GM19328 (cell line): ENCODE measurements around the gene KDM2B.

Experiments used
- ATAC-seq: cut with Tn5 transposase; IDR thresholded peaks from one replicate; pipeline ENCODE4 v1.9.1; 2021; ENCODE audit warnings: mild to moderate bottlenecking, moderate library complexity; ENCODE audit not compliant: unreplicated experiment

Gene KDM2B

DNA sequence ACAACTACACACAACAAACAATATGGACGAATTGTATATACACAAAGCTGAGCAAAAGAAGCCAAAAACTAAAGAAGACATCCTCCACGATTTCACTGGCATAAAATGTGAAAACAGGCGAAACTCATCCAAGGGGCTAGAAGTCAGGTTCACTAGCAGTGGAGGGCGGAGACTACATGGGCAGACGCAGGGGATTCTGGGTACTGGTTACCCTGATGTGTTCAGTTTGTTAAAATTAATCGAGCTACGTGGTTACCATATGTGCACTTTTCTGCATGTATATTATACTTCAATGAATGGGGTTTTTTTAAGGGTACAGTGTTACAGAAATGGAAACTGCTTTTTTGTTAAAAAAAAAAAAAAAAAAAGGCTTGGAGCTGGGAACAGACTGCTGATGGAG, 12.3 kb downstream of the KDM2B start:
- no peak for ATAC-seq

DNA sequence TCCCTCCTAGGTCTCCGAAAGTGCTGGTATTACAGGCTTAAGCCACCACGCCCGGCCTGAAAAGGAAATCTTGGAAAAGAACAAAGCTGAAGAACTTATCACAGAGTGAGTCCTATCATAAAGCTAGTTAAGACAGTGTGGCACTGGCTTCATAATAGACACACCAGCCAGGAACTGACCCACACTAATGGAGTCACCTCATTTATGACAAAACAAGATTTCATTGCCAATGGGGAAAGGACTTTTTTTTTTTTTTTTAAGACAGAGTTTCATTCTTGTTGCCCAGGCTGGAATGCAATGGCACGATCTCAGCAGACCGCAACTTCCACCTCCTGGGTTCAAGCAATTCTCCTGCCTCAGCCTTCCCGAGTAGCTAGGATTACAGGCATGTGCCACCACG, 15.7 kb downstream of the KDM2B start:
- ATAC-seq: no peak

DNA sequence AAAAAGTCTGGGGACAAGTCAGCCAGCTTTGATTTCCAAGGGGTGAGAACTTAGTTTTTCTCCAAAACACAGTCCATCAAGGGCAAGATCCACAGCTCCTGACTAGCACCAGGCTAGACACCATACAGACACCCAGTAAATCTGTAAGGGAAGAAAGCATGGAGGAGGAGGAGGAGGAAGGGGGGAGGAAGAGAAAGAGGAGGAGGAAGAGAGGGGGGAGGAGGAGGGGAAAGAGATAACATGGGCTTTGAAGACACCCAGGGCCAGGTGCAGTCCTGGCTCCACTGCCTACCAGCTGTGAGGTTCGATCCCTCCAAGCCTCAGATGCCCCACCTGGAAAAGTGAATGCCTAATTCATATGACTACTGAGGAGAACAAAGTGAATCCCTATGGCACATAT, 18.3 kb downstream of the KDM2B start:
- no peak for ATAC-seq

- no peak for ATAC-seq
Observed at GRCh38 chr12:121561009-121561395, 19.8 kb downstream of the KDM2B start.

DNA sequence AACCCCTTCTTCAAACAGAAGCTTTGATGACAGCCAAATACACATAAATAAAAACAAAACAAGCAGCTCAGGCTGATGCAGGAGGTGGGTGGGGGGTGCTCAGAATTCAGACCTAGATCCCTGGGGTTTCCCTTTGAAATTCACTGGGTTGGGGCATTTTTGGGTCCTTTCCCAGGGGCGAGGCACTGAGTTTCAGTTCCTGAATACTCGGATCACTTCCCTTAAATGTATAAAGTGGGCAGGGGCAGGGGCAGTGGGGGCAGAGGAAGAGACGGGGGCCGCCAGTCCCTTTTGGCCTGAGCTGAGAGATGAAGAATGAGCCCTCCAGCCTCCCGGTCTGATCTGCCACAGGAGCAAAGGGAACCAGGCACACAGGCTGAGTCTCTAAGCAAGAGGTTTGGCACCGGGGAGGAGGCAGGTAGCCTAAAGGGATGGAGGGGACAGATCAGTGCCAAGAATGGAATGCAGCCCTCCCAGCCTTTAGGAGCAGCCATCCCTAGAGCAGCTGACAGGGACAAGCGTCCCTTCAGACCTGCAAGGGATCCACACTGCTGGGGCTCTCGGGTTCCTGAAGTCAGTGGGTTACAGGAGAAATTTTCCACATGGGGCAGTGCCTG, 20.3 kb downstream of the KDM2B start:
- ATAC-seq: no peak

- ATAC-seq: no peak
Observed at GRCh38 chr12:121558956-121559355, 21.9 kb downstream of the KDM2B start.

DNA sequence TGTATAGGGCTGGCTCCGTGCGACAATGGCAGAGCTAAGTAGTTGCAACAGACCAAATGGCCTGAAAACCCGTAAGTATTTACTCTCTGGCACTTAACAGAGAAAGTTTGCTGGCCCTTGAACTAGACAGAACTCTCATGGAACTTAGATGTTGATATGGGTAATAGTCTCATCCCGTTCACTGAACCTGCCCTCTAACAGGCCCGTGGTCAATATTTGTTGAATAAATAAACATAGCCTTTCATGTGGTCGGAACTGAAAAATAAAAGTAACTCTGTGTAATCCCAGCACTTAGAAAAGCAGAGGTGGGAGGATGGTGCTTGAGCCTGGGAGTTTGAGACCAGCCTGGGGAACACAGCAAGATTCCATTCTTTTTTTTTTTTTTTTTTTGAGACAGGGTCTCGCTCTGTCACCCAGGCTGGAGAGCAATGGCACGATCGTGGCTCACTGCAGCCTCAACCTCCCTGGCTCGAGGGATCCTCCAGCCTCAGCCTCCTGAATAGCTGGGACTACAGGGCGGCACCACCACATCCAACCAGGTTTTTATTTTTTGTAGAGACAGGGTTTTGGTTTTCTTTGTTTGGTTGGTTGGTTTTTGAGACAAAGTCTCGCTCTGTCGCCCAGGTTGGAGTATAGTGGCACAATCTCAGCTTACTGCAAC, 29.7 kb downstream of the KDM2B start:
- no peak for ATAC-seq

GRCh38 chr12:121549075-121549474, 31.7 kb downstream of the KDM2B start:
- ATAC-seq: no peak

DNA sequence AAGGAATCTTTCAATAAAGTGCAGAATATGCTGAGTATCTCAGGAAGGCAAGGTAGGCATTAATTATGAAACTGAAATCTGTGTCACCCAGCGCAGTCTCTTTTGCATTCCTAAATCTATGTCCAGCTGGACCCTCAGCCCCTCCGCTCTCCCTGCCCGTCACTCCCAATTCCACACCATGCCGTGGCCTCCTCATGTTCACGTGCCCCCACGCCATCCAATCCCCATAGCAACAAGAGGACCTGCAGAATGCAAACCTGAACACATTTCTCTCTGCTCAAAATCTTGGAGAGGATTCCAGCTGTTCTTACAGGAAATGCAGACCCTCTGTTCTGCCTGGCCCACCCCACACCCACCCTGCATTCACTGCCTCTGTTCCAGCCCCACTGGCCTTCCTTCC, 35.3 kb downstream of the KDM2B start:
- no peak for ATAC-seq

GRCh38 chr12:121543786-121544185, 37.0 kb downstream of the KDM2B start:
- no peak for ATAC-seq

DNA sequence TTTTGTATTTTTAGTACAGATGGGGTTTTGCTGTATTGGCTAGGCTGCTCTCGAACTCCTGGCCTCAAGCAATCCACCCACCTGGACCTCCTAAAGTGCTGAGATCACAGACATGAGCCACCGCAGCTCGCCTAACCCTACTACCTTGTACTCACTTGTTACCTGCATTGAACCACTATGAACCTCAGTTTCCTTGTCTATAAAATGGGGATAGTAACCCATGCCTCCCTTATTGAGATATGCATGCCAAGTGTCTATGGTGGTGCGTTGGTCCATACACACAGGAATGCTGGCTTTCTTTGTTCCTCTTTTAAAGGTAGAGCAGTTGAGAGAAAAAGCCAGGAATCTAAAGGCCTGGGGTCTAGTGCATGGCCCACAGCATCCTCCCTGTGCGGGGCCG, 40.9 kb downstream of the KDM2B start:
- no peak for ATAC-seq

DNA sequence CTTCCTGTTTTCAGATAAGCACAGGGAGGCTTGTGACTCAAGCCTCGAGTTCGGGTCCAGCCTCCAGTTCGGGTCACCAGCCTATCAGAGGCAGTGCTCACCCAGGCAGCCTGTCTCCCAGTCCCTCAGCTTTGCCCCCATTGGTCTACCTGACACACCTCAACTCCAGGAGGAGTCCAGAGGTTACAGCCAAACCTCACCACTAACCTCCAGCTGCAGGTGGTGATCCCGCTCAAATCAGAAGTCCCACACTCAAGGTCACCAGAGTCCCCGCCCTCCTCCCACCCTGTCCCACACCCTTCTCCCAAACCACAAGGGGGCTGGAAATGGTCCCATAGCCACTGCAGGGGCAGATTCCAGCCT, 42.1 kb downstream of the KDM2B start:
- no peak for ATAC-seq

DNA sequence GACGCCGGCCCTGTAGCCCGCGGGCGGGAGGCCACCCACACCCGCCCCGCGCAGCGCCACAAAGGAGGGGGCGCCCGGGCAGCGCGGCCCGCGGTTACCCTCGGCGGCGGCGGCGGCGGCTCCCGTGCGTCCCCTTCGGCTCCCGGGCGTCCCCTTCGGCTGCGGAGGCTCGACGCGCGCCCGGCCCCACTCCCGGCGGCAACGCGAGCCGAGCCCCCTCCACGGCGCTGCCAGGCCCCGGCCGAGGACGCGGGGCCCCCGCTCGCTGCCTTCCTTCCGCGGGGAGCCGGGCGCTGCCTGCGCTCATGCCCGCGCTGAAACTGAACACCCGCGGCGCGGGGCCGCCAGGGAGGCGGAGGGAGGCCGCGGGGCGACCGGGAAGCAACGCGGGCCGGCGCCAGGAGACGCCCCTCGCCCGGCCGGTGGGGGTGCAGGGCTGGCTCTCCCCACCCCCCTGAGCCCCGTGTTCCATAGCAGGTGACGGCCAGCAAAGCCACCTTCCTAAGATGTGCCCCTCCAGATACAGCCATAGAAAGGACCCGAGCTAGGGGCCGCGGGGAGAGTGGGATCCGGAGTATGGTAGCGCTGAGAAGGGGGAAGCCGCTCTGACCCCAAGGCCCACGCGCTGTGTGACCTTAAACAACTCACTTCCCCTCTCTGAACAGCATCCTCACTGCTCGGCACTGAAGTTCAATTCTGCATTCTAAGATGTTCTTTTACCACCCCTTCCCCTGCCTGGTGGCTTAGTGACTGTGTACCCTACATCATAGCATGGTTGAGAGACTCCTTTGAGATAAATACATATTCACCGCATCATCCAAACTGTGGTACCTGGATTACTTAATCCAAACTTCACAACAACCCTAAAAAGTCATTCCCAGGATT, 42.8 kb downstream of the KDM2B start:
- ATAC-seq: peak; percentile 7

GRCh38 chr12:121536899-121537813, 43.7 kb downstream of the KDM2B start:
- peak; percentile 54 for ATAC-seq

GRCh38 chr12:121536054-121536898, 44.5 kb downstream of the KDM2B start:
- ATAC-seq: peak; percentile 54

DNA sequence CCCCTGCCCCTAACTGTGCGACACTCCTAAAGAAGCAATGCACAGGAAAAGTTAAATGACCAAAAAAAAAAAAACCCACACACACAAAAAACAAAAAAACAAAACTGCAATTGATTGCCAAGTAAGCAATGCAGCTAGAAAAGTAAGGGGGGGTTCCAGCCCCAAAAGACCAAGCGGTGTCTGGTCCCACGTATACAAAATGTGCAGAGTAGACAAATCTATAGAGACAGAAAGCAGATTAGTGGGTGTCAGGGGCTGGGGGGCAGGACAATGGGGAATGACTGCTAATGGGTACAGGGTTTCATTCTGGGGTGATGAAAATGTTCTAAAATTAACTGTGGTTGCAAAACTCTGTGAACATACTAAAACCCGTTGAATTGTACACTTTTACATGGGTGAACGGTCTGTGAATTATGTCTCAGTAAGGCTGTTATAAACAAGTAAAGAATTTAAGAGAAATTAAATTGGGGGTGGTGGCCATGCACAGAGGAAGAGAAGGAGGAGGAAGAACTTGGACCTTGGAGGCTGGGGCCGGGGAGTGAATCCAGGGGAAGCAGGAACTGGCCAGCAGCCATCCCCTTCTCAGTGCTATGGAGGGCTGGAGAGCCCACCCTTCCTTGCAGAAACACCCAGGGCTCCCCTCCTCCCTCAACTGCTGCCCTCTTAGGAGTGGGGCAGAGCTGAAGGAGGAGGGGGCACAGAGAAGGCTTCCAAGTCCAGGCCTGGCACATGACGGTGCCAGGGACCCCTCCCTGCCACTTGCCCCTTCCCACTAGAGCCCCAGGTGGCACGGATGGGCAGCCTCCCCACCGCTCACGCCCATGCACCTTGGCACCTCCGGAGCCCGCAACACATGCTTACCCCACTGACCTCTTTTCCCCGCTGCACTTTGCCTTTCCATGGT, 45.4 kb downstream of the KDM2B start:
- no peak for ATAC-seq

DNA sequence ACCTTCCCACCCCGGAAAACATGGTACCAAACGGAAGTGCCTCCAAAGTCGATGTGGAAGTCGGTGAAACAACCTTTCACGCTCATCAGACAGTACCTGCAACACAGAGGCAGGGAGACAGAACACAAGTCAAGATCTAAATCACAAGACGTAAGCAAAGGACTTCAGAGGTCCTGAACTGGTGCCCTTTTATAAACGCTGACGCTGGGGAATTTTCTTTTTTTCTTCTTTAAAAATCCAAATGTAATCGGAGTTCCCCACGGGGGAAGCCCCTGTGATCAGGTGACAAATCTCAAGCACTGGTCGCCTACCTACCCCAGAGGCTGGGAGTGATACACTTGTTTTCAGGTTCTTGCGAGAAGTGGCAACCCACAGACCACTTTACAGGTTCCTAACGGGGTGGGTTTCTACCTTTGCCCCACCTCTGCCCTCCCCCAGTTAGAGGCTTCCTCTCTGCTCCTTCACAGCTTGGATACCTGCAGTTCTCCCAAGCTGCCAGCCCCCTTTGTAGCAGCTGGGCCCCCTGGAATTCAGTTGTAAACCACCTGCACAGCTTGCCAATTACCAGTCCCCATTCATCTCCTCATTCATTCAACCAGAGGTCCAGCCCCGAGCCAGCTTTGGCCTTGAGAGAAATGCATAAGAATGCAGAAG, 46.2 kb downstream of the KDM2B start:
- ATAC-seq: no peak

DNA sequence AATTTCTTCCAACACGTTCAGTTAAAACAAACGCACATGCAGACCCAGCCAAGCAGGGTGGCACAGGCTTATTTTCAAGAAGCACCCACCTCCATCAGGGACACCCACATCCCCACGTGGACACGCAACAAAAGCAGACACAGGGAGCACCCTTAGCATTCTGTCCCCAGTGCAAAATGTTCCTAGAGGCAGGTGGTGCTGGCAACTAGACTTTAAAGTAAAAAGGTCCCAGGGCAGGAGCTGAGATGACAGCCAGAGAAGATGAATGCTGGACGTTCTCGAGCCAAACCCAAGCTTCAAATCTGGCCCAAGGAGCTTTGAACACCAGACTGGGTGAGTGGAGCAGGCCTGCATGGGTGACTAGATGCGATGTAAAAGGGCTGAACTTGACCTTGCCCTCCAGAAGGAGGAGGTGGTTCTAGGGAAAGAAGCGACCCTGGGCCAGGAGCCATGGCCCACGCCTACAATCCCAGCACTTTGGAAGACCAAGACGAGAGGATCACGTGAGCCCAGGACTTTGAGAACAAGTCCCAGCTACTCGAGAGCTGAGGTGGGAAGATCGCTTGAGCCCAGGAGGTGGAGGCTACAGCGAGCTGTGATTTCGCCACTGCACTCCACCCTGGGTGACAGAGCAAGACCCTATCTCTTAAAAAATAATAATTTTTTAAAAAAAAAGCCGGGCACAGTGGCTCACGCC, 47.3 kb downstream of the KDM2B start:
- ATAC-seq: no peak
